Measurements from ENCODE around the gene YIF1B. TPM values are rescaled to one million over a fixed set of nuclear protein-coding genes. Genes with fewer than 3 reads are reported as not detected.

Gene YIF1B
- total RNA-seq, 1 donor, result 50.1 TPM

GRCh38 chr19:38309615-38310278, 6.0 kb downstream of the YIF1B start:
- no peak for DNase-seq (ENCODE audit: low read depth)
- TF ChIP-seq CTCF (IDR thresholded peaks at IDR 0.05; ENCODE audit: insufficient read depth, low read depth, low read length), result no peak
- H3K4me3 ChIP-seq (ENCODE audit: low read depth, low read length), result no peak overlapping the region

GRCh38 chr19:38308926-38309614, 6.7 kb downstream of the YIF1B start:
- H3K4me3 ChIP-seq (ENCODE audit: low read depth, low read length), result no peak overlapping the region
- TF ChIP-seq CTCF (IDR thresholded peaks at IDR 0.05; ENCODE audit: insufficient read depth, low read depth, low read length), result no peak
- no peak for DNase-seq (ENCODE audit: low read depth)

- DNase-seq (ENCODE audit: low read depth), result no peak
- TF ChIP-seq CTCF (IDR thresholded peaks at IDR 0.05; ENCODE audit: insufficient read depth, low read depth, low read length), result no peak
- H3K4me3 ChIP-seq (ENCODE audit: low read depth, low read length), result no peak overlapping the region
Measured at GRCh38 chr19:38308006-38308766, 7.6 kb downstream of the YIF1B start.

- no peak for TF ChIP-seq CTCF (IDR thresholded peaks at IDR 0.05; ENCODE audit: insufficient read depth, low read depth, low read length)
- H3K4me3 ChIP-seq (ENCODE audit: low read depth, low read length), result no peak overlapping the region
- no peak for DNase-seq (ENCODE audit: low read depth)
Measured at GRCh38 chr19:38307597-38307996, 8.2 kb downstream of the YIF1B start.

- no peak overlapping the region for H3K4me3 ChIP-seq (ENCODE audit: low read depth, low read length)
- no peak for DNase-seq (ENCODE audit: low read depth)
- no peak for TF ChIP-seq CTCF (IDR thresholded peaks at IDR 0.05; ENCODE audit: insufficient read depth, low read depth, low read length)
Measured at GRCh38 chr19:38307076-38307475, 8.7 kb downstream of the YIF1B start.

- no peak for DNase-seq (ENCODE audit: low read depth)
- TF ChIP-seq CTCF (IDR thresholded peaks at IDR 0.05; ENCODE audit: insufficient read depth, low read depth, low read length), result no peak
- no peak overlapping the region for H3K4me3 ChIP-seq (ENCODE audit: low read depth, low read length)
Measured at GRCh38 chr19:38306236-38306635, 9.5 kb downstream of the YIF1B start.
